Measurements from ENCODE around the gene TEF. TPM values are rescaled to one million over a fixed set of nuclear protein-coding genes. Genes with fewer than 3 reads are reported as not detected.

TEF gene
- total RNA-seq, 1 donor, result 17.4 TPM

- Histone ChIP-seq H4K20me1 (ENCODE audit: insufficient read depth, low read length) (peaks cover 63% of the 10 kb centered on the region), H3K27me3 (ENCODE audit: insufficient read depth, low read length) (no peaks in the 10 kb centered on the region), H3K9me3 (ENCODE audit: low read depth, low read length) (no peaks in the 10 kb centered on the region), H3K79me2 (ENCODE audit: insufficient read depth, low read length) (peaks cover 89% of the 10 kb centered on the region), H3K4me2 (ENCODE audit: insufficient read depth, low read length) (peak overlapping the region; percentile 15), H2AFZ (ENCODE audit: low read length) (no peak overlapping the region), H3K4me3 (ENCODE audit: insufficient read depth, low read length) (no peak overlapping the region), H3K27ac (ENCODE audit: low read depth, low read length) (peak overlapping the region; percentile 15), H3K4me1 (ENCODE audit: insufficient read depth, low read length) (peaks cover 12% of the 10 kb centered on the region), H3K36me3 (ENCODE audit: insufficient read depth, low read length) (peaks cover 35% of the 10 kb centered on the region)
- no peak for TF ChIP-seq CTCF (IDR thresholded peaks at IDR 0.05; ENCODE audit: extremely low read depth, low read depth, low read length)
- no peak for DNase-seq (ENCODE audit: insufficient read length, low spot score, missing footprints)
Measured at GRCh38 chr22:41442240-41442792, 60.6 kb downstream of the TEF start.

GRCh38 chr22:41444360-41445128 lies 62.8 kb downstream of the TEF start:
- Histone ChIP-seq H3K4me2 (ENCODE audit: insufficient read depth, low read length) (peak overlapping the region; percentile 94), H4K20me1 (ENCODE audit: insufficient read depth, low read length) (peaks cover 46% of the 10 kb centered on the region), H3K4me1 (ENCODE audit: insufficient read depth, low read length) (peaks cover 21% of the 10 kb centered on the region), H3K79me2 (ENCODE audit: insufficient read depth, low read length) (peaks cover 71% of the 10 kb centered on the region), H3K4me3 (ENCODE audit: insufficient read depth, low read length) (peak overlapping the region; percentile 88), H2AFZ (ENCODE audit: low read length) (peak overlapping the region; percentile 61), H3K27me3 (ENCODE audit: insufficient read depth, low read length) (no peaks in the 10 kb centered on the region), H3K36me3 (ENCODE audit: insufficient read depth, low read length) (peaks cover 20% of the 10 kb centered on the region), H3K9me3 (ENCODE audit: low read depth, low read length) (no peaks in the 10 kb centered on the region), H3K27ac (ENCODE audit: low read depth, low read length) (peak overlapping the region; percentile 98)
- no peak for TF ChIP-seq CTCF (IDR thresholded peaks at IDR 0.05; ENCODE audit: extremely low read depth, low read depth, low read length)
- DNase-seq (ENCODE audit: insufficient read length, low spot score, missing footprints), result peak; percentile 98

GRCh38 chr22:41445129-41446056 lies 63.7 kb downstream of the TEF start:
- H3K4me1 ChIP-seq (ENCODE audit: insufficient read depth, low read length), result peaks cover 21% of the 10 kb centered on the region
- no peak overlapping the region for H2AFZ ChIP-seq (ENCODE audit: low read length)
- no peaks in the 10 kb centered on the region for H3K27me3 ChIP-seq (ENCODE audit: insufficient read depth, low read length)
- H3K4me2 ChIP-seq (ENCODE audit: insufficient read depth, low read length), result peak overlapping the region; percentile 94
- DNase-seq (ENCODE audit: insufficient read length, low spot score, missing footprints), result no peak
- TF ChIP-seq CTCF (IDR thresholded peaks at IDR 0.05; ENCODE audit: extremely low read depth, low read depth, low read length), result no peak
- peak overlapping the region; percentile 98 for H3K27ac ChIP-seq (ENCODE audit: low read depth, low read length)
- H4K20me1 ChIP-seq (ENCODE audit: insufficient read depth, low read length), result peaks cover 42% of the 10 kb centered on the region
- H3K79me2 ChIP-seq (ENCODE audit: insufficient read depth, low read length), result peaks cover 63% of the 10 kb centered on the region
- peaks cover 16% of the 10 kb centered on the region for H3K36me3 ChIP-seq (ENCODE audit: insufficient read depth, low read length)
- peak overlapping the region; percentile 88 for H3K4me3 ChIP-seq (ENCODE audit: insufficient read depth, low read length)
- no peaks in the 10 kb centered on the region for H3K9me3 ChIP-seq (ENCODE audit: low read depth, low read length)
